Right lobe of liver (tissue), 4 donors: Measurements from ENCODE around the gene POMGNT1.
"Not testable (repeated sequence)": the region's sequence is repeated elsewhere in the genome, so short reads cannot be mapped to it uniquely, and the experiment has no call there.

Source experiments
- POLR2A ChIP-seq: fragments of 450-650 bp; IDR thresholded peaks from one replicate; pipeline ENCODE4 v1.6.1; 2017; ENCODE audit warnings: antibody characterized with exemption, mild to moderate bottlenecking
- TF ChIP-seq, protein P1 (sequence below), 4 donors: fragments of 200-600 bp in 3 of 4; fragments of 450-650 bp in 1 of 4; IDR thresholded peaks; one replicate each; pipeline versions ENCODE4 v1.5.1 to v1.8.0; 2016 to 2022; ENCODE audit warnings: antibody characterized with exemption in 4 of 4, mild to moderate bottlenecking in 2 of 4
- donor health status: DM: no; HTN: no; CAD: no.
- donor health status: DM: no; HTN: no; CAD: no.
- donor health status: DM: no; HTN: yes; CAD: no.

DNA sequence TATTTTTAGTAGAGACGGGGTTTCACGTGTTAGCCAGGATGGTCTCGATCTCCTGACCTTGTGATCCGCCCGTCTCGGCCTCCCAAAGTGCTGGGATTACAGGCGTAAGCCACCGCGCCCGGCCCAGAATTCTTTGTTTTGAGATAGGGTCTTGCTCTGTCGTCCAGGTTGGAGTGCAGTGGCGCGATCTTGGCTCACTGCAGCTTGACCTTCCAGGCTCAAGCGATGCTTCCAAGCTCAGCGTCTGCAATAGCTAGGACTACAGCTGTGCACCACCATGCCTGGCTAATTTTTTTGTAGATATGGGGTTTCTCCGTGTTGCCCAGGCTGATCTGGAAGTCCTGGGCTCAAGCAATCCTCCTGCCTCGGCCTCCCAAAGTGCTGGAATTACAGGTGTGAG is 47.9 kb upstream of the POMGNT1 start:
- TF ChIP-seq, protein P1, sequence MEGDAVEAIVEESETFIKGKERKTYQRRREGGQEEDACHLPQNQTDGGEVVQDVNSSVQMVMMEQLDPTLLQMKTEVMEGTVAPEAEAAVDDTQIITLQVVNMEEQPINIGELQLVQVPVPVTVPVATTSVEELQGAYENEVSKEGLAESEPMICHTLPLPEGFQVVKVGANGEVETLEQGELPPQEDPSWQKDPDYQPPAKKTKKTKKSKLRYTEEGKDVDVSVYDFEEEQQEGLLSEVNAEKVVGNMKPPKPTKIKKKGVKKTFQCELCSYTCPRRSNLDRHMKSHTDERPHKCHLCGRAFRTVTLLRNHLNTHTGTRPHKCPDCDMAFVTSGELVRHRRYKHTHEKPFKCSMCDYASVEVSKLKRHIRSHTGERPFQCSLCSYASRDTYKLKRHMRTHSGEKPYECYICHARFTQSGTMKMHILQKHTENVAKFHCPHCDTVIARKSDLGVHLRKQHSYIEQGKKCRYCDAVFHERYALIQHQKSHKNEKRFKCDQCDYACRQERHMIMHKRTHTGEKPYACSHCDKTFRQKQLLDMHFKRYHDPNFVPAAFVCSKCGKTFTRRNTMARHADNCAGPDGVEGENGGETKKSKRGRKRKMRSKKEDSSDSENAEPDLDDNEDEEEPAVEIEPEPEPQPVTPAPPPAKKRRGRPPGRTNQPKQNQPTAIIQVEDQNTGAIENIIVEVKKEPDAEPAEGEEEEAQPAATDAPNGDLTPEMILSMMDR (IDR thresholded peaks at IDR 0.05), result not testable (repeated sequence)
- not testable (repeated sequence) for TF ChIP-seq POLR2A
